Gastrocnemius medialis (tissue), 4 donors: Measurements from ENCODE around the gene C2orf15. TPM values are rescaled to one million over a fixed set of nuclear protein-coding genes. Genes with fewer than 3 reads are reported as not detected.

ENCODE experiments used
- ATAC-seq, 2 donors: fragments of 150-250 bp; one replicate each; pipeline ENCODE4 v1.9.1; 2016
- DNase-seq, 2 donors: peaks; one replicate each; pipeline ENCODE4 v3.0.0-alpha.2; 2019
- H3K27ac ChIP-seq, 4 donors: fragments of 200-600 bp; sonication (generic); 1 replicate in 1 of 4; 2 replicates in 3 of 4; pipeline ENCODE4 v1.5.1; 2016 to 2018; ENCODE audit warnings: mild to moderate bottlenecking in 2 of 4, moderate library complexity in 1 of 4
- H3K27me3 ChIP-seq, 3 donors: fragments of 200-600 bp; sonication (generic) in 2 of 3; 1 replicate in 1 of 3; 2 replicates in 2 of 3; pipeline versions ENCODE4 v1.5.1 to v1.6.0; 2016 to 2019; ENCODE audit warnings: mild to moderate bottlenecking in 1 of 3, moderate library complexity in 1 of 3
- H3K36me3 ChIP-seq, 2 donors: fragments of 200-600 bp; sonication (generic) in 1 of 2; one replicate each; pipeline ENCODE4 v1.5.1; 2017 to 2018
- H3K4me1 ChIP-seq, 2 donors: fragments of 200-600 bp; sonication (generic) in 1 of 2; one replicate each; pipeline ENCODE4 v1.5.1; 2016 to 2017; ENCODE audit warnings: mild to moderate bottlenecking in 2 of 2
- H3K4me3 ChIP-seq, 4 donors: fragments of 200-600 bp; sonication (generic) in 3 of 4; 1 replicate in 1 of 4; 2 replicates in 3 of 4; pipeline ENCODE4 v1.5.1; 2016 to 2019; ENCODE audit warnings: mild to moderate bottlenecking in 2 of 4
- H3K9me3 ChIP-seq, 3 donors: fragments of 200-600 bp; sonication (generic) in 2 of 3; 1 replicate in 1 of 3; 2 replicates in 2 of 3; pipeline ENCODE4 v1.5.1; 2016 to 2019
- POLR2A ChIP-seq, 2 donors: fragments of 450-650 bp; IDR thresholded peaks; one replicate each; pipeline ENCODE4 v1.6.1; 2017; ENCODE audit warnings: antibody characterized with exemption in 2 of 2, mild to moderate bottlenecking in 2 of 2, moderate library complexity in 2 of 2
- in situ Hi-C, 4 donors: fragments of 200-750 bp; cut with MboI; loops; one replicate each; pipeline versions ENCODE4 v1.15.0 to v1.8.0; 2017; ENCODE audit warnings: low sequenced_read_pairs in 4 of 4
- intact Hi-C: fragments of 100-400 bp; cut with DNase I; formaldehyde crosslinking; loops from one replicate; pipeline ENCODE4 v1.15.1; 2023; ENCODE audit warnings: low total_unique reads
- total RNA-seq, 4 donors: library from RNA; depleted of rRNA; stranded (reverse); fragments of >200 nt; gene quantifications; one replicate each; pipeline versions ENCODE4 v1.1.0 to v1.2.3, GENCODE V29; 2016
- TF ChIP-seq, protein P1 (sequence below), 5 experiments: fragments of 450-650 bp in 3 of 5; fragments of 200-600 bp in 2 of 5; sonication (generic) in 2 of 5; IDR thresholded peaks in 4 of 5; conservative IDR thresholded peaks in 1 of 5; 1 replicate in 4 of 5; 2 replicates in 1 of 5; pipeline ENCODE4 v1.5.1; 2016 to 2019; ENCODE audit warnings: antibody characterized with exemption in 5 of 5, mild to moderate bottlenecking in 3 of 5, moderate library complexity in 3 of 5

C2orf15 gene
- total RNA-seq, 4 donors from 2014 or later = not detected

DNA sequence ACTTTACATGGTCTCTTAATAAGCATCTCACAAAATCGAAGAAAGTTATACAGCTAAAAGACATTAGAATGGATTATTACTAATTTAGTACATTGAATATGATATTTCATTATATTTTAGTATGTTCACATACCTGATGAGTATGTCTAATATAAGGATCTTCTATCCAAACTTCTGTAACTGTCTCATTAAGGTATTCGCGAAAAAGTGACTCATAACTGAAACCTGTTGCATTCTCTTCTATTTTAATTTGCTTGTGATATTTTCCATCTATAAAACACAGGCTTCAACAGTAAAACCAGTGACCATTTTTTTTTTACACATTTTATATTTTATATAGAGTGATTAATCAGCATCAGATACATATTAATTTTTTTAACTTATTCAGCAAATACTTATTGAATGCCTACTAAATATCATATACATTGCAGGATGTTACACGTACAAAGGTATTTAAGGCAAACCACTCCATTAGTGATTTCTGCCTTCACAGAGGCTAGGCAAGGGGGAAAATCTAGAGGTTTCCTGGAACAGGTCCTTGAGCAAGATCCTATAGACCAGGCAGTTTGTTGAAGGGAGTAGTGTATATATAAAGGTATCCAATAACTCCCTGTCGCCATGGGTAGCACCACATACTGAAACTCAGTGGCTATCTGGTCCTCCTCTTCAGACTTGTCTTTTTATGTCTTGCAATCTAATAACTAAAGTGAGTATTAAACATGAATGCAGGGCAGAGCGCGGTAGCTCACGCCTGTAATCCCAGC is 30.1 kb downstream of the C2orf15 start:
- TF ChIP-seq POLR2A (IDR thresholded peaks at IDR 0.05) = no peak
- TF ChIP-seq, protein P1, sequence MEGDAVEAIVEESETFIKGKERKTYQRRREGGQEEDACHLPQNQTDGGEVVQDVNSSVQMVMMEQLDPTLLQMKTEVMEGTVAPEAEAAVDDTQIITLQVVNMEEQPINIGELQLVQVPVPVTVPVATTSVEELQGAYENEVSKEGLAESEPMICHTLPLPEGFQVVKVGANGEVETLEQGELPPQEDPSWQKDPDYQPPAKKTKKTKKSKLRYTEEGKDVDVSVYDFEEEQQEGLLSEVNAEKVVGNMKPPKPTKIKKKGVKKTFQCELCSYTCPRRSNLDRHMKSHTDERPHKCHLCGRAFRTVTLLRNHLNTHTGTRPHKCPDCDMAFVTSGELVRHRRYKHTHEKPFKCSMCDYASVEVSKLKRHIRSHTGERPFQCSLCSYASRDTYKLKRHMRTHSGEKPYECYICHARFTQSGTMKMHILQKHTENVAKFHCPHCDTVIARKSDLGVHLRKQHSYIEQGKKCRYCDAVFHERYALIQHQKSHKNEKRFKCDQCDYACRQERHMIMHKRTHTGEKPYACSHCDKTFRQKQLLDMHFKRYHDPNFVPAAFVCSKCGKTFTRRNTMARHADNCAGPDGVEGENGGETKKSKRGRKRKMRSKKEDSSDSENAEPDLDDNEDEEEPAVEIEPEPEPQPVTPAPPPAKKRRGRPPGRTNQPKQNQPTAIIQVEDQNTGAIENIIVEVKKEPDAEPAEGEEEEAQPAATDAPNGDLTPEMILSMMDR (IDR thresholded peaks at IDR 0.05 in 4 of 5, conservative IDR thresholded peaks at IDR 0.05 in 1 of 5) = no peak
- no peaks in the 10 kb centered on the region for H3K27me3 ChIP-seq
- DNase-seq = no peak
- H3K27ac ChIP-seq = no peak overlapping the region
- no peaks in the 10 kb centered on the region for H3K4me1 ChIP-seq
- no peaks in the 10 kb centered on the region for H3K9me3 ChIP-seq
- intact Hi-C loops = no loop called here
- H3K4me3 ChIP-seq = no peak overlapping the region
- H3K36me3 ChIP-seq = peaks cover 0 to 52% of the 10 kb centered on the region in 2 donors
- no peak for ATAC-seq
- in situ Hi-C loops = no loop called here

GRCh38 chr2:99180755-99181623 is 39.5 kb downstream of the C2orf15 start, which contains the start of the genes MITD1 and MRPL30:
MITD1 (minus strand) TSS chr2:99181058; CDS start chr2:99180981, 77 bp downstream.
MRPL30 (plus strand) TSS chr2:99181184; CDS start chr2:99186204, 5,020 bp downstream.
- Histone ChIP-seq H3K27me3 (no peaks in the 10 kb centered on the region), H3K36me3 (no peaks in the 10 kb centered on the region), H3K9me3 (no peaks in the 10 kb centered on the region), H3K4me3 (peak within 1 kb of the TSS; percentile 73 to 84 (median 80)), H3K27ac (peak within 1 kb of the TSS; percentile 77 to 88 (median 80)), H3K4me1 (peaks cover 23 to 33% of the 10 kb centered on the region in 2 donors)
- TF ChIP-seq, protein P1 (IDR thresholded peaks at IDR 0.05 in 4 of 5, conservative IDR thresholded peaks at IDR 0.05 in 1 of 5) = no peak
- peak; percentile 29 to 73 for TF ChIP-seq POLR2A (IDR thresholded peaks at IDR 0.05)
- in situ Hi-C loops = loop anchor here (10.0 to 25.0 kb wide), 6 partner anchors 156 to 1381 kb away; partner anchors contain the start of genes REV1 (in 4 of the 4), EIF5B (in 2 of the 4), TXNDC9 (in 2 of the 4) and COA5 (in 1 of the 4)
- peak; percentile 98 to 100 for ATAC-seq
- intact Hi-C loops = loop anchor here (1.0 to 2.0 kb wide), 5 partner anchors 27 to 572 kb away; partner anchors contain the start of genes C2orf15, COA5, LIPT1 and REV1
- peak; percentile 87 to 89 for DNase-seq

DNA sequence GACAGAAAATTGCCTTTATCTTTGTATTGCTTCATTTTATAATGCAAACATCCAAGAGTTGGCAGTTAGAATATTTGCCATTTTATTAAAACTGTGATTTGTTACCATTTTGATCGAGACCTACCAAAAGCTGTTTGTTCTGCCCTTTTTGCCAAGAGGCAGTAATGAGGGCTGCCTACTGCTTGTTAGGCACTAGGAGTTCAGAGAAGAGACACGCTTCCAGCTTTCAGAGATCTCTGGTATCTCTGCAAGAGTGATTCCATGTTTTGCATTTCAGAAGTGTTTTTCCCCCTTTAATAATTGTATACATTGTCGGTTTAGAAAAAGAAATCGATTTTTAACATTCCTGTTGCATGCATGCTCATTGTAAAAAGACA is 40.1 kb downstream of the C2orf15 start:
- Histone ChIP-seq H3K27ac (peak overlapping the region; percentile 77 to 88 (median 80)), H3K27me3 (no peaks in the 10 kb centered on the region), H3K36me3 (peaks cover 0 to 1% of the 10 kb centered on the region in 2 donors), H3K4me1 (peaks cover 23 to 33% of the 10 kb centered on the region in 2 donors), H3K4me3 (peak overlapping the region; percentile 73 to 84 (median 80)), H3K9me3 (no peaks in the 10 kb centered on the region)
- TF ChIP-seq, protein P1 (IDR thresholded peaks at IDR 0.05 in 4 of 5, conservative IDR thresholded peaks at IDR 0.05 in 1 of 5) = no peak
- TF ChIP-seq POLR2A (IDR thresholded peaks at IDR 0.05) = no peak
- in situ Hi-C loops (loop anchor here (10.0 to 25.0 kb wide), 6 partner anchors 156 to 1381 kb away; partner anchors contain the start of genes REV1 (in 4 of the 4), EIF5B (in 2 of the 4), TXNDC9 (in 2 of the 4) and COA5 (in 1 of the 4)), intact Hi-C loops (loop anchor here (1.0 to 2.0 kb wide), 5 partner anchors 27 to 573 kb away; partner anchors contain the start of genes C2orf15, COA5, LIPT1 and REV1)
- no peak for DNase-seq
- ATAC-seq = no peak

DNA sequence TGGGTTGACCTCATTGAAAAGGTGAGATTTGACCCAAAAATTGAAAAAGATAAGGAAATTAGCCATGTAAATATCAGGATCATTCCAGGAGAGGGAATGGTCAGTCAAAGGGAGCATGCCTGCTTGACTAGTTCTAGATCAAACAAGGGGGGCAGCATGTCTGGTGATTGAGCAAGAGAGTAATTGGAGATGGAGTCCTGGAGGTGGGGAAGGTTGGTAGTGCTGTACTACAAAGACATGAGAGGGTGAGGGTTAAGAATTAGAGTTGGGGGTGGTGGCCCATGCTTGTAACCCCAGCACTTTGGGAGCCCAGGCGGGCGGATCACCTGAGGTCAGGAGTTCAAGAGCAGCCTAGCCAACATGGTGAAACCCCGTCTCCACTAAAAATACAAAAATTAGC is 41.5 kb downstream of the C2orf15 start:
- in situ Hi-C loops (loop anchor here (10.0 to 25.0 kb wide), 6 partner anchors 154 to 1379 kb away; partner anchors contain the start of genes REV1 (in 4 of the 4), EIF5B (in 2 of the 4), TXNDC9 (in 2 of the 4) and COA5 (in 1 of the 4)), intact Hi-C loops (no loop called here)
- Histone ChIP-seq H3K36me3 (peaks cover 0 to 10% of the 10 kb centered on the region in 2 donors), H3K4me3 (no peak overlapping the region), H3K4me1 (peaks cover 23 to 33% of the 10 kb centered on the region in 2 donors), H3K9me3 (no peaks in the 10 kb centered on the region), H3K27ac (no peak overlapping the region), H3K27me3 (no peaks in the 10 kb centered on the region)
- TF ChIP-seq, protein P1 (IDR thresholded peaks at IDR 0.05 in 4 of 5, conservative IDR thresholded peaks at IDR 0.05 in 1 of 5) = no peak
- no peak for TF ChIP-seq POLR2A (IDR thresholded peaks at IDR 0.05)
- no peak for ATAC-seq
- no peak for DNase-seq
